Neuronal stem cell (in vitro differentiated cells): ENCODE measurements around the gene SENP1.
"Not testable (repeated sequence)": the region's sequence is repeated elsewhere in the genome, so short reads cannot be mapped to it uniquely, and the experiment has no call there.

Source experiments
- DNase-seq: peaks from one replicate; pipeline ENCODE4 v3.0.0-alpha.2; 2013; ENCODE audit warnings: low spot score
- H2AFZ ChIP-seq: one replicate; pipeline ENCODE4 v1.6.1; 2013; ENCODE audit warnings: mild to moderate bottlenecking, low read length, inconsistent platforms
- H2AK5ac ChIP-seq: 2 replicates; pipeline ENCODE4 v1.6.1; 2013; ENCODE audit warnings: low read depth, mild to moderate bottlenecking, inconsistent platforms, low read length, moderate library complexity, mixed read lengths
- H2BK120ac ChIP-seq: 2 replicates; pipeline ENCODE4 v1.6.1; 2013; ENCODE audit warnings: low read depth, mild to moderate bottlenecking, inconsistent platforms, low read length, moderate library complexity, mixed read lengths
- H2BK12ac ChIP-seq: one replicate; pipeline ENCODE4 v1.6.1; 2013; ENCODE audit warnings: low read length, inconsistent platforms
- H2BK15ac ChIP-seq: 2 replicates; pipeline ENCODE4 v1.6.1; 2013; ENCODE audit warnings: mild to moderate bottlenecking, low read length, inconsistent platforms, mixed read lengths
- H2BK5ac ChIP-seq: one replicate; pipeline ENCODE4 v1.6.1; 2013; ENCODE audit warnings: inconsistent platforms, mild to moderate bottlenecking, low read length, moderate library complexity
- H3K14ac ChIP-seq: one replicate; pipeline ENCODE4 v1.6.1; 2013; ENCODE audit warnings: low read length, inconsistent platforms
- H3K18ac ChIP-seq: 2 replicates; pipeline ENCODE4 v1.6.1; 2013; ENCODE audit warnings: low read length, inconsistent platforms
- H3K23ac ChIP-seq: 2 replicates; pipeline ENCODE4 v1.6.1; 2013; ENCODE audit warnings: low read depth, mild to moderate bottlenecking, mixed read lengths, low read length, inconsistent platforms; ENCODE audit not compliant: poor library complexity
- H3K27ac ChIP-seq: replicated peaks from 3 replicates; pipeline ENCODE4 v1.5.1; 2013; ENCODE audit warnings: low read length, inconsistent platforms
- H3K27me3 ChIP-seq, 3 experiments: 2 replicates each; pipeline ENCODE4 v1.6.1; 2013; ENCODE audit warnings: low read length in 3 of 3, mild to moderate bottlenecking in 2 of 3, inconsistent platforms in 1 of 3, low read depth in 1 of 3, mixed read lengths in 1 of 3, moderate library complexity in 1 of 3; ENCODE audit not compliant: control insufficient read depth in 3 of 3, insufficient read depth in 3 of 3
- H3K36me3 ChIP-seq, 2 donors: replicated peaks in 1 of 2; 2 replicates each; pipeline ENCODE4 v1.6.1; 2013; ENCODE audit warnings: low read length in 2 of 2; ENCODE audit not compliant: control insufficient read depth in 2 of 2, insufficient read depth in 2 of 2
- H3K4ac ChIP-seq: 2 replicates; pipeline ENCODE4 v1.6.1; 2013; ENCODE audit warnings: inconsistent platforms, mild to moderate bottlenecking, low read length, moderate library complexity
- H3K4me1 ChIP-seq, 2 donors: 1 replicate in 1 of 2; 2 replicates in 1 of 2; pipeline ENCODE4 v1.6.1; 2013; ENCODE audit warnings: low read length in 2 of 2, low read depth in 1 of 2; ENCODE audit not compliant: control insufficient read depth in 2 of 2, insufficient read depth in 1 of 2
- H3K4me2 ChIP-seq: one replicate; pipeline ENCODE4 v1.6.1; 2013; ENCODE audit warnings: mild to moderate bottlenecking, low read length, inconsistent platforms; ENCODE audit not compliant: insufficient read depth, poor library complexity, severe bottlenecking
- H3K4me3 ChIP-seq, 2 donors: 2 replicates each; pipeline ENCODE4 v1.5.1; 2013; ENCODE audit warnings: low read length in 2 of 2, mild to moderate bottlenecking in 2 of 2, inconsistent platforms in 1 of 2, moderate library complexity in 1 of 2
- H3K79me1 ChIP-seq: one replicate; pipeline ENCODE4 v1.6.1; 2013; ENCODE audit warnings: low read depth, mild to moderate bottlenecking, inconsistent platforms, low read length, moderate library complexity
- H3K9ac ChIP-seq: one replicate; pipeline ENCODE4 v1.6.1; 2013; ENCODE audit warnings: mild to moderate bottlenecking, low read depth, low read length, inconsistent platforms; ENCODE audit not compliant: poor library complexity
- H3K9me3 ChIP-seq, 2 donors: replicated peaks in 1 of 2; 2 replicates each; pipeline versions ENCODE3 to v1.6.1; 2013; ENCODE audit warnings: low read length in 2 of 2, mild to moderate bottlenecking in 2 of 2, inconsistent platforms in 1 of 2, low read depth in 1 of 2, mixed read lengths in 1 of 2, moderate library complexity in 1 of 2; ENCODE audit not compliant: control insufficient read depth in 2 of 2, insufficient read depth in 1 of 2
- H4K8ac ChIP-seq: one replicate; pipeline ENCODE4 v1.6.1; 2013; ENCODE audit warnings: low read depth, mild to moderate bottlenecking, inconsistent platforms, low read length, moderate library complexity
- H4K91ac ChIP-seq: one replicate; pipeline ENCODE4 v1.6.1; 2013; ENCODE audit warnings: low read length, low read depth, mild to moderate bottlenecking, inconsistent platforms; ENCODE audit not compliant: poor library complexity
- WGBS, 2 donors: extraction: QIAGEN DNeasy Blood & Tissue Kit; methylation state at CpG; one replicate each; pipeline ENCODE4 v1.1.7; 2013; ENCODE audit warnings: missing lambda C conversion rate in 2 of 2, mixed read lengths in 1 of 2; ENCODE audit not compliant: insufficient read length in 2 of 2, insufficient replicate concordance in 1 of 2; ENCODE audit errors: extremely low coverage in 2 of 2; 5-methylcytosine and 5-hydroxymethylcytosine counted together

SENP1 gene

DNA sequence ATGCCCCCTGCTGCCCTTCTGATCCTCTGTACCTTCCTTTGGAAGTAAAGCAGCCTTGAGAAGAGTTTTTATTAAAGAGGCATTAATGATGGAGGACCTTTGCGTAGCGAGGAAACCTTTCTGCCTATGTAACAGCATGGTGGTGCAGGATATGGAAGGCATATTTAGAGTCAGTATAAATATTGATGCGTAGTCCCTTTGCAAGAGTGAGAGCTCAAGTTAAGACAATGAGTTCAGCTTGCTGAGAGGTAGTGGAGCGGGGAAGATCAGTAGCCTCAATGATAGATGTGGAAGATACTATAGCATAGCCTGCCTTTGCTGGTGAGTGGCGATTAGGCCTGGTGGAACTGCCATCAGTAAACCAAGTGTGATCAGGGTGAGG is 5.4 kb upstream of the SENP1 start:
- not testable (repeated sequence) for H4K8ac ChIP-seq, H3K23ac ChIP-seq, H3K27me3 ChIP-seq, H3K4me1 ChIP-seq, H2BK120ac ChIP-seq, H3K4ac ChIP-seq, H2BK15ac ChIP-seq, H3K4me2 ChIP-seq, H3K4me3 ChIP-seq, H2BK5ac ChIP-seq, H3K18ac ChIP-seq, DNase-seq, H3K9ac ChIP-seq, H3K14ac ChIP-seq, H3K9me3 ChIP-seq, H4K91ac ChIP-seq, H3K36me3 ChIP-seq, H2AK5ac ChIP-seq, H3K79me1 ChIP-seq, H3K27ac ChIP-seq, H2BK12ac ChIP-seq, H2AFZ ChIP-seq
- WGBS, 2 donors: no CpG with 5 or more reads among the region's 5 CpGs

DNA sequence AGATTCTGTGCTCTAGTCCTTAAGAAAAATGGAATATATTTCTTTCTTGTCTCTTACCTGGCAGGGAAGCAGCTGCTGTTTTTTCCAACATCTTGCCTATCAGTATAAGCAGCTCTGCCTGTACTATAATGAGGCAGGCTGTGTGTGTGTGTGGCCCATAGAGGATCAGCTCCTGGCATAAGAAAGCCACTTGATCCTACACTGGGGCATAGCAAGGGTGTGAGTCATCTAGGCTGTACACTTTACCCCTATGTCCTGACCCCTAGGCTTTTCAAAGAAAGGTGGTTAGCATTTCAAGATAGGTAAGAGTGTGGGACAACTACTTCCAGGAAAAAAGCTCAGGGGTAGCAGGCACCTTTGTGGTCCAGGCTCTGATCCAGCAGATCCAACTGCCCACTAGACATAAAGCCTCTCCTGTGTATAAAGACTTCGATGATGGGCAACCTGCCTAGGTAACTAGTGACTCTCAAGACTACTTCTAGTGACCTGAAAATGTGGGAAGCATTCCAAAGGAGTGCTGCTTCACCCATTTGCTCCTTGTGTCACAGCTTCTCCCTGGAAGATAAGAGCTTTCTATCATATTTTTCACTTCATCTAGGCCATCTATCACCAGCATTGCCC is 4.9 kb upstream of the SENP1 start:
- no peak overlapping the region for H3K14ac ChIP-seq
- H3K23ac ChIP-seq: no peak overlapping the region
- H3K4me2 ChIP-seq: no peak overlapping the region
- H4K91ac ChIP-seq: no peak overlapping the region
- H2AK5ac ChIP-seq: no peak overlapping the region
- no peak overlapping the region for H3K18ac ChIP-seq
- H2BK120ac ChIP-seq: no peak overlapping the region
- H3K9me3 ChIP-seq: no peaks in the 10 kb centered on the region
- H2AFZ ChIP-seq: no peak overlapping the region
- H2BK5ac ChIP-seq: no peak overlapping the region
- peaks cover 6 to 7% of the 10 kb centered on the region in 2 donors for H3K4me1 ChIP-seq
- H3K4ac ChIP-seq: no peak overlapping the region
- H4K8ac ChIP-seq: no peak overlapping the region
- no peaks in the 10 kb centered on the region for H3K79me1 ChIP-seq
- no peak overlapping the region for H3K4me3 ChIP-seq
- no peak overlapping the region for H3K27ac ChIP-seq
- H3K9ac ChIP-seq: no peak overlapping the region
- no peak for DNase-seq
- H2BK15ac ChIP-seq: no peak overlapping the region
- H3K36me3 ChIP-seq: no peaks in the 10 kb centered on the region
- no CpG with 5 or more reads among the region's 1 CpG for WGBS, 2 donors
- no peaks in the 10 kb centered on the region for H3K27me3 ChIP-seq
- no peak overlapping the region for H2BK12ac ChIP-seq

DNA sequence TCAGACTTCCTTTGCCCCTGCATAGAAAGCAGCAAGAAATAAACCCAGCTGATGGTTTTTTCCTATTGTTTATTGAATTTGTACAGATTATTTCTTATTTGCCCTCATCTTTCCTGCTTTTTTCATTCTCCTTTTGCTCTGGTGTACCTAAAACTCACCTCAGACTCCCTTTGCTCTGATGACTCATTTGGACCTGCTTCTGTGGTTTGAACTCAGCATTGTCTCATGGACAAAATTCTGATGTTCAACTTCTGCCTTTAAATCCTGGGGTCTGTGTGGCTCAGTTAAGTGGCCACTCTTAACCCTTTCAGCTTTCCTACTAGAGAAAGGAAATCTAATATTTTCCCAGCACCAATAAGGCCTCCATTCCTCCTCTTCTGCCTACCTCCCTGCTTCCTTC is 3.5 kb upstream of the SENP1 start:
- H2BK15ac ChIP-seq: no peak overlapping the region
- H4K91ac ChIP-seq: no peak overlapping the region
- no peak overlapping the region for H3K9ac ChIP-seq
- no peak overlapping the region for H3K4ac ChIP-seq
- H2BK12ac ChIP-seq: no peak overlapping the region
- peaks cover 7% of the 10 kb centered on the region in 2 donors for H3K4me1 ChIP-seq
- no peaks in the 10 kb centered on the region for H3K27me3 ChIP-seq
- H3K23ac ChIP-seq: no peak overlapping the region
- no peak overlapping the region for H3K18ac ChIP-seq
- no peak overlapping the region for H3K4me2 ChIP-seq
- H2BK120ac ChIP-seq: no peak overlapping the region
- H3K27ac ChIP-seq: no peak overlapping the region
- H2BK5ac ChIP-seq: no peak overlapping the region
- DNase-seq: no peak
- no peak overlapping the region for H2AFZ ChIP-seq
- no peaks in the 10 kb centered on the region for H3K79me1 ChIP-seq
- no peaks in the 10 kb centered on the region for H3K36me3 ChIP-seq
- H2AK5ac ChIP-seq: no peak overlapping the region
- no peaks in the 10 kb centered on the region for H3K9me3 ChIP-seq
- H3K4me3 ChIP-seq: no peak overlapping the region
- no peak overlapping the region for H3K14ac ChIP-seq
- H4K8ac ChIP-seq: no peak overlapping the region

DNA sequence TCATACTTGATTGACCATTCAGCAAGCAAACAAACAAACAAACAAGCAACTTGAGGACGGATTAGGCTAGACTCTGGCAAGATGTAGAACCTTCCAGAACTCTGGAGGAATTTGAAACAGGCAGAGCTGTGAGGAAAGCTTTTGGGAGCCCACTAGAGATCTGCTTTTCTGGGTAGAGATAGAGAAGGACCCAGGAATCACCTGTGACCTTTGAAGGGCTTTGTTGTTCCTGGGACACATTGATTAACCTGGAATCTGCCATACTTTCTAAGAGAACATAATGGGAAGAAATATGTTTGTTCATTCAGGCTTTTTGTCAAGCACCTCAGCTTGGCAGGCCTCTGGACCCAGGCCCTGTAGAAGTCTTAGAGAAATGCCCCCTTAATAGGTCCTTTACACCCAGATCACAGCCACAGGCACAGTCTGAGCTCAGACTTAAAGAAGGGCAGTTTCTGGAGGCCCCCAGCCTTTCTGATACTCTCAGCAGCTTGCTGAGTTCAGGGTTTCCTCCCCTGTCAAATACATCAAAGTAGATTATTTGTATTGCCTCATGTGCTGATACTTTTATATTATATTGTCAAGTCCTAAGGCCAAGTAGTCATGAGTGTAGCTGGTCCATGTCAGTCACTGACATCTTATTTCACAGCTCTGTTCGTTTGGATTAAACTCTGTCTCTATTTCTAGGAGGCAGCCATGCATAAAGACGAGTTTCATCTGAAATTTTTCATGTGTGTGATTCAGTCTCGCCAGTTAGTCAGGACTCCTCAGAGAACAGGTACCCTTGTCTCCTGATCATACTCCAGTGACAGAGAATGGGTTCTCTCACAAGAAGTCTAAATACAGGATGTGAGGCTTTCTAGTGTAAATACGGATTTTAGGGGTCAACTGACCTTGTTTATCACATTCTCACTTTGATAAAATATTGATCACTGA is 1.1 kb upstream of the SENP1 start:
- Histone ChIP-seq H3K36me3 (peaks cover 0 to 6% of the 10 kb centered on the region in 2 donors), H3K4me2 (no peak overlapping the region), H3K27me3 (no peaks in the 10 kb centered on the region), H4K91ac (no peak overlapping the region), H2BK5ac (no peak overlapping the region), H3K27ac (peak overlapping the region; percentile 97), H2BK15ac (no peak overlapping the region), H3K9me3 (no peaks in the 10 kb centered on the region), H3K23ac (no peak overlapping the region), H3K18ac (no peak overlapping the region), H3K4me3 (peak overlapping the region in 1 of 2 donors; percentile 71), H2BK12ac (no peak overlapping the region), H2BK120ac (no peak overlapping the region), H3K4me1 (peaks cover 8 to 10% of the 10 kb centered on the region in 2 donors), H3K14ac (no peak overlapping the region), H3K9ac (no peak overlapping the region), H2AK5ac (no peak overlapping the region), H4K8ac (no peak overlapping the region), H3K79me1 (no peaks in the 10 kb centered on the region), H2AFZ (peak overlapping the region; percentile 91), H3K4ac (no peak overlapping the region)
- no CpG with 5 or more reads among the region's 5 CpGs for WGBS, 2 donors
- no peak for DNase-seq
